Measurements from ENCODE around the gene FSTL4.

The FSTL4 gene

GRCh38 chr5:133147815-133148567 lies 464.4 kb downstream of the FSTL4 start:
- no peak for DNase-seq

GRCh38 chr5:133147411-133147810 lies 464.9 kb downstream of the FSTL4 start:
- no peak for DNase-seq

Measured in activated CD4-positive, CD25-positive, alpha-beta regulatory T cell treated with anti-CD3 and anti-CD28 coated beads, Interleukin-2, amount 50 U/mL, for 72 hours (primary cell).